Stomach smooth muscle (tissue), 2 donors: ENCODE data around the gene ZNF136.
A peak's percentile ranks its signal among the peaks of the same experiment; 100 is the strongest.

Source experiments
- H3K27ac ChIP-seq: one replicate; pipeline ENCODE4 v1.7.0; 2013; ENCODE audit warnings: mild to moderate bottlenecking, low read length, inconsistent platforms
- H3K27me3 ChIP-seq, 2 donors: one replicate each; pipeline ENCODE4 v1.7.0; 2013; ENCODE audit warnings: low read length in 2 of 2; ENCODE audit not compliant: insufficient read depth in 2 of 2, control insufficient read depth in 1 of 2
- H3K36me3 ChIP-seq, 2 donors: one replicate each; pipeline ENCODE4 v1.7.0; 2013; ENCODE audit warnings: low read length in 2 of 2; ENCODE audit not compliant: control insufficient read depth in 2 of 2, insufficient read depth in 2 of 2
- H3K4me1 ChIP-seq: one replicate; pipeline ENCODE4 v1.7.0; 2013; ENCODE audit warnings: low read length; ENCODE audit not compliant: control insufficient read depth, insufficient read depth
- H3K4me3 ChIP-seq, 2 donors: one replicate each; pipeline ENCODE4 v1.7.0; 2013; ENCODE audit warnings: low read length in 2 of 2
- H3K9ac ChIP-seq, 2 donors: one replicate each; pipeline ENCODE4 v1.7.0; 2013; ENCODE audit warnings: low read length in 2 of 2, mild to moderate bottlenecking in 1 of 2
- H3K9me3 ChIP-seq, 2 donors: one replicate each; pipeline ENCODE4 v1.7.0; 2013; ENCODE audit warnings: low read length in 2 of 2; ENCODE audit not compliant: control insufficient read depth in 2 of 2
- donor health status: healthy.
- donor health status: Pancreatic carcinoma.

The ZNF136 gene

GRCh38 chr19:12194827-12195731, 32.2 kb downstream of the ZNF136 start:
- Histone ChIP-seq H3K27me3 (no peaks in the 10 kb centered on the region), H3K36me3 (peaks cover 3 to 4% of the 10 kb centered on the region in 2 donors), H3K9ac (peak overlapping the region; percentile 67 to 80), H3K4me1 (peaks cover 9% of the 10 kb centered on the region), H3K27ac (peak overlapping the region; percentile 70), H3K9me3 (no peaks in the 10 kb centered on the region), H3K4me3 (peak overlapping the region; percentile 86 to 89)

GRCh38 chr19:12198136-12198535, 35.2 kb downstream of the ZNF136 start:
- Histone ChIP-seq H3K9me3 (no peaks in the 10 kb centered on the region), H3K27me3 (no peaks in the 10 kb centered on the region), H3K27ac (no peak overlapping the region), H3K4me1 (peaks cover 9% of the 10 kb centered on the region), H3K36me3 (no peaks in the 10 kb centered on the region), H3K9ac (no peak overlapping the region), H3K4me3 (no peak overlapping the region)

DNA sequence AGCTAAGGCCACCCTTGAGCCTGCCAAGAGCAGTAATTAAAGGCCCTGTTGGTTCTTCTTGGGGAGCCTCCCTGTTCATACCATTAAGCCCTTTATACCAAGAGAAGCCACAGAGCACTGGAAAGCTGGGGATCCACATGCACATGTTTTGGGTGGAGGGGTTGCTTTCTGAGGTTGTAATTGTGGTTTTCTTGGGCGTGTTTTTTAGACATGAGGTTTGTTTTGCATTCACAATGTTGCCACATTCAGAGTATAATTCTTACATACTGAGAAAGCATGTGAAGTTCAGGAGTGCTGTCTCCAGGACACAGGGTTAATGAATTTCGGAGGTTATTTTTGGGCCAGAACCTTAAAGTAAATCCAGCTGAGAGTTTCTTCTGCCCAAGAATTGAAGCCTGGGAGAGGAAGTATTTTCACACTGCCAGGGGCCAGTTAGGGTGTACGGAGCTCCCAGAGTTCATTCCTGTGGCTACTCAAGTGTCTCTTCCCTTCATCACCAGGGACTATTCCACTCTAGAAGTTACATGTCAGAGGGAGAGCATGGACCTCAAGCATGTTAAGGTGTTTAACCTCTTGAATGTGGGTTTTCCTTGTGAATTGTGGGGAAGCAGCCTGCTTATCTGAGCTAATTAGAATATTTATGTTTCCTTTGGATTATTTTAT, 37.0 kb downstream of the ZNF136 start:
- H3K27ac ChIP-seq = no peak overlapping the region
- H3K27me3 ChIP-seq = no peaks in the 10 kb centered on the region
- H3K4me3 ChIP-seq = no peak overlapping the region
- no peaks in the 10 kb centered on the region for H3K36me3 ChIP-seq
- no peaks in the 10 kb centered on the region for H3K9me3 ChIP-seq
- H3K4me1 ChIP-seq = peaks cover 4% of the 10 kb centered on the region
- no peak overlapping the region for H3K9ac ChIP-seq

- no peak overlapping the region for H3K4me3 ChIP-seq
- peaks cover 2 to 3% of the 10 kb centered on the region in 2 donors for H3K9me3 ChIP-seq
- H3K9ac ChIP-seq = no peak overlapping the region
- H3K27ac ChIP-seq = no peak overlapping the region
- H3K27me3 ChIP-seq = no peaks in the 10 kb centered on the region
- no peaks in the 10 kb centered on the region for H3K4me1 ChIP-seq
- no peaks in the 10 kb centered on the region for H3K36me3 ChIP-seq
Measured at GRCh38 chr19:12202250-12202649, 39.4 kb downstream of the ZNF136 start.

- Histone ChIP-seq H3K9me3 (peaks cover 8 to 9% of the 10 kb centered on the region in 2 donors), H3K27ac (no peak overlapping the region), H3K9ac (no peak overlapping the region), H3K4me3 (no peak overlapping the region), H3K4me1 (no peaks in the 10 kb centered on the region), H3K27me3 (no peaks in the 10 kb centered on the region), H3K36me3 (no peaks in the 10 kb centered on the region)
Measured at GRCh38 chr19:12205296-12205695, 42.4 kb downstream of the ZNF136 start.

DNA sequence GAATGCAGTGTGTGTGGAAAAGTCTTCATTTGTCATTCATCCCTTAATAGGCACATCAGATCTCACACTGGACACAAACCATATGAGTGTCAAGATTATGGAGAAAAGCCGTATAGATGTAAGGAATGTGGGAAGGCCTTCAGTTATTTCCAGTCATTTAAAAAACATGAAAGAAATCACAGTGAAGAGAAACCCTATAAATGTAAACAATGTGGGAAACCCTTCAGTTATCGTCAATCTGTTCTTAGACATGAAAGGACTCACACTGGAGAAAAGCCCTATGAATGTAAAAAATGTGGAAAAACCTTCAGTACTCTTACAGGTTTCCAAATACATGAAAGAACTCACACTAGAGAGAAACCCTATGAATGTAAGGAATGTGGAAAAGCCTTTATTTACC, 45.3 kb downstream of the ZNF136 start:
- H3K4me3 ChIP-seq = no peak overlapping the region
- H3K36me3 ChIP-seq = no peaks in the 10 kb centered on the region
- no peak overlapping the region for H3K9ac ChIP-seq
- peaks cover 8 to 13% of the 10 kb centered on the region in 2 donors for H3K9me3 ChIP-seq
- H3K4me1 ChIP-seq = no peaks in the 10 kb centered on the region
- no peaks in the 10 kb centered on the region for H3K27me3 ChIP-seq
- no peak overlapping the region for H3K27ac ChIP-seq

- Histone ChIP-seq H3K36me3 (peaks cover 0 to 2% of the 10 kb centered on the region in 2 donors), H3K4me3 (no peak overlapping the region), H3K27me3 (no peaks in the 10 kb centered on the region), H3K9me3 (peaks cover 0 to 7% of the 10 kb centered on the region in 2 donors), H3K27ac (no peak overlapping the region), H3K4me1 (no peaks in the 10 kb centered on the region), H3K9ac (no peak overlapping the region)
Measured at GRCh38 chr19:12217332-12217731, 54.4 kb downstream of the ZNF136 start.

- Histone ChIP-seq H3K27ac (no peak overlapping the region), H3K36me3 (peaks cover 4% of the 10 kb centered on the region in 2 donors), H3K4me1 (no peaks in the 10 kb centered on the region), H3K27me3 (no peaks in the 10 kb centered on the region), H3K9me3 (no peaks in the 10 kb centered on the region), H3K4me3 (no peak overlapping the region), H3K9ac (no peak overlapping the region)
Measured at GRCh38 chr19:12222980-12223630, 60.2 kb downstream of the ZNF136 start.

- Histone ChIP-seq H3K36me3 (peaks cover 4% of the 10 kb centered on the region in 2 donors), H3K4me3 (no peak overlapping the region), H3K4me1 (no peaks in the 10 kb centered on the region), H3K9me3 (no peaks in the 10 kb centered on the region), H3K27me3 (no peaks in the 10 kb centered on the region), H3K9ac (no peak overlapping the region), H3K27ac (no peak overlapping the region)
Measured at GRCh38 chr19:12224676-12225075, 61.8 kb downstream of the ZNF136 start.

DNA sequence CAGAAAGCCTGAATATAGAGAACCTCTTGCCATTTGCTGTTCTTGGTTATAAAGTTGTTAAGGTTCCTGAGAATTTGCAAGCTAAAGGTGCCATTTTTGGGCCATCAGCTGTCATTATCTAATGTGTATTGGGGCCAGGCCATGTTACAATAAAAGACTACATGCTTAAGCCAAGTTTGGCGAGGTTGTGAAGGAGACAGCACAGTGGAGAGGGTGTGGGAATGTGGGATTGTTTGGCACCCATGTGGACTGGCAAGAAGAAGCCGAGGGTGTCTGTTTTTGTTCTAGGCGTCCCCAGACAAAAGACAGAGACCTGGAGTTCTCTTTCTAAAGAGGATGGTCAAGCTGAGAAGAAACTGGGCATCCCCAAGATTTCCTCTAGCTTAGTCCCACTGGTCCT, 67.1 kb downstream of the ZNF136 start:
- Histone ChIP-seq H3K4me1 (no peaks in the 10 kb centered on the region), H3K27ac (no peak overlapping the region), H3K27me3 (no peaks in the 10 kb centered on the region), H3K9me3 (no peaks in the 10 kb centered on the region), H3K36me3 (peaks cover 12 to 13% of the 10 kb centered on the region in 2 donors), H3K4me3 (no peak overlapping the region), H3K9ac (no peak overlapping the region)
